ENCODE data around the gene HCLS1. TPM values are rescaled to one million over a fixed set of nuclear protein-coding genes. Genes with fewer than 3 reads are reported as not detected.

HCLS1 gene
- polyA plus RNA-seq, 1 of the 3 experiments (the other 2 are of a cell fraction): 0.23 TPM

DNA sequence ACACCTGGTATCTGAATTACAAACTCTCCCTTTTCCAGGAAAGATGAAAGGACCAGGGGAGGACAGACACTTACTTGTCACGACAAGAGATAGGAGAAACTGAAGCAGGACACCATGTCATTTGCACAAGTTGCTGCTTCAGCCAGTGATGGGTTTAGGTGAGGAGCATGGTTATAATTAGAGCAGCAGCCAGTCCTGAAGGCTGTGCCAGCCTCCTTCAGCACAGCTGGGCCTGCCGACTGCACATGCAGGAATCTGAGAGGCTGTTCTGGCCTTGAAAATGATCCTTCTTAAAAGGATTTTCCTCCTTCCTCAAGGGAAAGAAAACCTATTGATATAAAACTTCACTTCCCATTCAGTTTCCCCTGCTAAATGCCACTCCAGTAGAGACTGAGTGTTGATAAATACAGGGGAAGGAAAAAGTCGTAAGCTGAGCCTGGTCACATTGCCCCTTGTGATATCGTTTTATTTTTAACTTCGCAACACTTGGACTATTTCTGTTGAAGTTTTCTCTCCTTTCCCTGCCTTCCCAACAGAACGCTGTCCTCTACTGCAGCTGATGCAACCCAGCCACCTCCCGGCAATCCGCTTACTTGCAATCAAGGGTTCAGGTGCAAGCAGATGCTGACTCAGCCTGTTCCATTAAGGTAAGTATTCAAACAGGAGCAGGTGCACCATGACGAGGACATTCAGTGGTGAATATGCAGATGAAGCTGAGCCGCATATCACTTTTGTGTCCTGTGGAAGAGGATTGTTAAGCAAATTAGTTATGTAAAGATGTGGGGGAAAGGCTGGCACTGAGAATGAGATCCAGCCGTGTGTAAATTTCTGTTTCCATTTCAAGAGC is 67.6 kb downstream of the HCLS1 start, which contains the start of gene FBXO40:
TSS of gene FBXO40 (plus strand) at position 524 of the 847 bp plus-strand sequence. CDS start 27,197 bp downstream, outside the sequence.
- 67% methylated on average over 11 of the region's 11 CpGs for WGBS (ENCODE audit: low lambda C conversion rate)
- H2AFZ ChIP-seq (ENCODE audit: low read depth): no peak within 1 kb of the TSS
- no peaks in the 10 kb centered on the region for H3K9me2 ChIP-seq
- ChIA-PET POLR2A (no interaction called here), CTCF (no interaction called here)
- peaks cover 5% of the 10 kb centered on the region; the same call in 1 of the 2 replicates for H3K27me3 ChIP-seq (ENCODE audit: insufficient read depth)
- no peak within 1 kb of the TSS for H3K4me3 ChIP-seq (ENCODE audit: low read depth in 2 of 2, low read length in 1 of 2)
- H3K9me3 ChIP-seq: no peaks in the 10 kb centered on the region
- H3K9ac ChIP-seq: no peak within 1 kb of the TSS
- no peaks in the 10 kb centered on the region for H3K79me2 ChIP-seq (ENCODE audit: insufficient read depth)
- DNase-seq: no peak
- TF ChIP-seq MEF2A (IDR thresholded peaks at IDR 0.05; ENCODE audit: borderline replicate concordance, low read depth): no peak
- TF ChIP-seq, protein P1, sequence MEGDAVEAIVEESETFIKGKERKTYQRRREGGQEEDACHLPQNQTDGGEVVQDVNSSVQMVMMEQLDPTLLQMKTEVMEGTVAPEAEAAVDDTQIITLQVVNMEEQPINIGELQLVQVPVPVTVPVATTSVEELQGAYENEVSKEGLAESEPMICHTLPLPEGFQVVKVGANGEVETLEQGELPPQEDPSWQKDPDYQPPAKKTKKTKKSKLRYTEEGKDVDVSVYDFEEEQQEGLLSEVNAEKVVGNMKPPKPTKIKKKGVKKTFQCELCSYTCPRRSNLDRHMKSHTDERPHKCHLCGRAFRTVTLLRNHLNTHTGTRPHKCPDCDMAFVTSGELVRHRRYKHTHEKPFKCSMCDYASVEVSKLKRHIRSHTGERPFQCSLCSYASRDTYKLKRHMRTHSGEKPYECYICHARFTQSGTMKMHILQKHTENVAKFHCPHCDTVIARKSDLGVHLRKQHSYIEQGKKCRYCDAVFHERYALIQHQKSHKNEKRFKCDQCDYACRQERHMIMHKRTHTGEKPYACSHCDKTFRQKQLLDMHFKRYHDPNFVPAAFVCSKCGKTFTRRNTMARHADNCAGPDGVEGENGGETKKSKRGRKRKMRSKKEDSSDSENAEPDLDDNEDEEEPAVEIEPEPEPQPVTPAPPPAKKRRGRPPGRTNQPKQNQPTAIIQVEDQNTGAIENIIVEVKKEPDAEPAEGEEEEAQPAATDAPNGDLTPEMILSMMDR (IDR thresholded peaks at IDR 0.05): no peak
- no peak for TF ChIP-seq ELF1 (IDR thresholded peaks at IDR 0.05)
- TF ChIP-seq YY1 (IDR thresholded peaks at IDR 0.05; ENCODE audit: low read depth): no peak
- H3F3A ChIP-seq (replicated peaks; ENCODE audit: insufficient read depth): no peaks in the 10 kb centered on the region
- no peak within 1 kb of the TSS for H3K27ac ChIP-seq (ENCODE audit: low read depth in 2 of 2, low read length in 1 of 2)
- H4K20me1 ChIP-seq (ENCODE audit: insufficient read depth): no peaks in the 10 kb centered on the region
- no peak within 1 kb of the TSS for H3K4me2 ChIP-seq
- no peaks in the 10 kb centered on the region for H3K4me1 ChIP-seq (ENCODE audit: control insufficient read depth in 1 of 2, insufficient read depth in 2 of 2, low read depth in 1 of 2, low read length in 1 of 2)
- no peaks in the 10 kb centered on the region for H3K36me3 ChIP-seq (replicated peaks in 1 of 2; ENCODE audit: control insufficient read depth in 1 of 2, insufficient read depth in 2 of 2, low read length in 1 of 2)

DNA sequence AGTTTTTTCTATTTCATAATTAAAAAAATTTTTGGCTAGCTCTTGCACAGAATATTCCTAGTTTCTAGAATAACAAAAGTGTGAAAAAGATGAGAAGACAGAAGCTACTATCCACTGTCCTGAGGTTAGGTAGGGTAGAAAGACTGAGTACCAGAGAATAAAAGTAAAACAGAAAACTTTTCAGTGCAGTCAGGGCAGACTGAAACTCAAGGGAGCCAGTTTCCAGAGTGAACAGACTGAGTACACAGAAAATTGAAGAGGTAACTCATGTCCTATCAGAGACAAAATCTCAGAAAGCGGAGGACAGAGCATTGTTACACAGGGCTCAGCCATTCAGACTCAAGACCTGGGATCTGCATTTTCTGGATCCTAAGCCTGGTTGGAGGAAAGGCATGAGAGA is 76.3 kb downstream of the HCLS1 start:
- H3F3A ChIP-seq (replicated peaks; ENCODE audit: insufficient read depth): no peaks in the 10 kb centered on the region
- H3K4me3 ChIP-seq (ENCODE audit: low read depth in 2 of 2, low read length in 1 of 2): no peak overlapping the region
- H4K20me1 ChIP-seq (ENCODE audit: insufficient read depth): no peaks in the 10 kb centered on the region
- no peaks in the 10 kb centered on the region for H3K9me3 ChIP-seq
- no peaks in the 10 kb centered on the region for H3K79me2 ChIP-seq (ENCODE audit: insufficient read depth)
- 17% methylated on average over 1 of the region's 1 CpG for WGBS (ENCODE audit: low lambda C conversion rate)
- no peaks in the 10 kb centered on the region for H3K4me1 ChIP-seq (ENCODE audit: control insufficient read depth in 1 of 2, insufficient read depth in 2 of 2, low read depth in 1 of 2, low read length in 1 of 2)
- H3K36me3 ChIP-seq (replicated peaks in 1 of 2; ENCODE audit: control insufficient read depth in 1 of 2, insufficient read depth in 2 of 2, low read length in 1 of 2): no peaks in the 10 kb centered on the region
- H3K4me2 ChIP-seq: no peak overlapping the region
- ChIA-PET CTCF (no interaction called here), POLR2A (no interaction called here)
- no peak overlapping the region for H2AFZ ChIP-seq (ENCODE audit: low read depth)
- no peak for DNase-seq
- no peak overlapping the region for H3K27ac ChIP-seq (ENCODE audit: low read depth in 2 of 2, low read length in 1 of 2)
- peaks cover 11% of the 10 kb centered on the region; the same call in 1 of the 2 replicates for H3K27me3 ChIP-seq (ENCODE audit: insufficient read depth)
- H3K9me2 ChIP-seq: no peaks in the 10 kb centered on the region
- H3K9ac ChIP-seq: no peak overlapping the region
- TF ChIP-seq NRF1 (IDR thresholded peaks at IDR 0.05; ENCODE audit: low read depth, low read length) (no peak), ZBTB33 (IDR thresholded peaks at IDR 0.05; ENCODE audit: borderline replicate concordance, low read depth) (no peak), JUND (IDR thresholded peaks at IDR 0.05) (no peak), RFX5 (IDR thresholded peaks at IDR 0.05; ENCODE audit: low read length) (no peak), TAF1 (IDR thresholded peaks at IDR 0.05; ENCODE audit: borderline replicate concordance, low read depth, low read length) (no peak), ELF1 (IDR thresholded peaks at IDR 0.05) (no peak), MXI1 (IDR thresholded peaks at IDR 0.05; ENCODE audit: low read depth, low read length) (no peak), RXRA (IDR thresholded peaks at IDR 0.05; ENCODE audit: borderline replicate concordance, low read depth) (no peak), RCOR1 (IDR thresholded peaks at IDR 0.05; ENCODE audit: low read length) (no peak), IRF3 (IDR thresholded peaks at IDR 0.05; ENCODE audit: low read depth, low read length) (no peak), SIN3A (IDR thresholded peaks at IDR 0.05; ENCODE audit: borderline replicate concordance, low read depth, low read length) (no peak), EZH2phosphoT487 (IDR thresholded peaks at IDR 0.05; ENCODE audit: borderline replicate concordance, low read depth) (no peak)
- TF ChIP-seq, protein P1 (IDR thresholded peaks at IDR 0.05): no peak
- TF ChIP-seq, protein P2, sequence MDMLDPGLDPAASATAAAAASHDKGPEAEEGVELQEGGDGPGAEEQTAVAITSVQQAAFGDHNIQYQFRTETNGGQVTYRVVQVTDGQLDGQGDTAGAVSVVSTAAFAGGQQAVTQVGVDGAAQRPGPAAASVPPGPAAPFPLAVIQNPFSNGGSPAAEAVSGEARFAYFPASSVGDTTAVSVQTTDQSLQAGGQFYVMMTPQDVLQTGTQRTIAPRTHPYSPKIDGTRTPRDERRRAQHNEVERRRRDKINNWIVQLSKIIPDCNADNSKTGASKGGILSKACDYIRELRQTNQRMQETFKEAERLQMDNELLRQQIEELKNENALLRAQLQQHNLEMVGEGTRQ (IDR thresholded peaks at IDR 0.05; ENCODE audit: borderline replicate concordance, low read depth, low read length): no peak
- TF ChIP-seq, protein P3, sequence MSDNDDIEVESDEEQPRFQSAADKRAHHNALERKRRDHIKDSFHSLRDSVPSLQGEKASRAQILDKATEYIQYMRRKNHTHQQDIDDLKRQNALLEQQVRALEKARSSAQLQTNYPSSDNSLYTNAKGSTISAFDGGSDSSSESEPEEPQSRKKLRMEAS (IDR thresholded peaks at IDR 0.05; ENCODE audit: low read depth): no peak
